Measurements from ENCODE around the gene ATP13A3. TPM values are rescaled to one million over a fixed set of nuclear protein-coding genes. Genes with fewer than 3 reads are reported as not detected.

The ATP13A3 gene
- total and polyA plus RNA-seq, 10 of the 15 experiments (the other 5 are each of a cell fraction or from before 2014, with no cell fraction given): 14.0 to 108 (median 69.5) TPM

DNA sequence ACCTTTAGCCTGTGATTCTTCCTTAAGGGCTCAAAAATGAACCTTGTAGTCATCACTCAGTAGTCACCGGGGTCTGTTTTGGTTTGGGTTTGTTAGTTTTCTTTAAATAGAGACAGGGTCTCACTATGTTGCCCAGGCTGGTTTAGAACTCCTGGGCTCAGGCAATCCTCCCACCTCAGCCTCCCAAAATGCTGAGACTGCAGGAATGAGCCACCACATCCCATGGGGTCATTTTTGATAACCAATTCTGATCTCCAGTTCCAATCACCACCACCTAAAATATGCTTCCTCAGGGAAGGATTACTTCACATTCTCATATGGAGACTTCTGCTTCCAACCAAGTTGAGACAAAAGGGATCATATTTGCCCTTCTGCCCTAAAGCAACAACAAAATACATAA is 22.1 kb downstream of the ATP13A3 start (continued):
- TF ChIP-seq CHD2 (IDR thresholded peaks at IDR 0.05; ENCODE audit: borderline replicate concordance, low read depth, low read length): no peak
- TF ChIP-seq BCL11A (IDR thresholded peaks at IDR 0.05; ENCODE audit: low read depth, low read length): no peak
- TF ChIP-seq ATF7 (IDR thresholded peaks at IDR 0.05; ENCODE audit: low read depth): no peak
- TF ChIP-seq, protein P1, sequence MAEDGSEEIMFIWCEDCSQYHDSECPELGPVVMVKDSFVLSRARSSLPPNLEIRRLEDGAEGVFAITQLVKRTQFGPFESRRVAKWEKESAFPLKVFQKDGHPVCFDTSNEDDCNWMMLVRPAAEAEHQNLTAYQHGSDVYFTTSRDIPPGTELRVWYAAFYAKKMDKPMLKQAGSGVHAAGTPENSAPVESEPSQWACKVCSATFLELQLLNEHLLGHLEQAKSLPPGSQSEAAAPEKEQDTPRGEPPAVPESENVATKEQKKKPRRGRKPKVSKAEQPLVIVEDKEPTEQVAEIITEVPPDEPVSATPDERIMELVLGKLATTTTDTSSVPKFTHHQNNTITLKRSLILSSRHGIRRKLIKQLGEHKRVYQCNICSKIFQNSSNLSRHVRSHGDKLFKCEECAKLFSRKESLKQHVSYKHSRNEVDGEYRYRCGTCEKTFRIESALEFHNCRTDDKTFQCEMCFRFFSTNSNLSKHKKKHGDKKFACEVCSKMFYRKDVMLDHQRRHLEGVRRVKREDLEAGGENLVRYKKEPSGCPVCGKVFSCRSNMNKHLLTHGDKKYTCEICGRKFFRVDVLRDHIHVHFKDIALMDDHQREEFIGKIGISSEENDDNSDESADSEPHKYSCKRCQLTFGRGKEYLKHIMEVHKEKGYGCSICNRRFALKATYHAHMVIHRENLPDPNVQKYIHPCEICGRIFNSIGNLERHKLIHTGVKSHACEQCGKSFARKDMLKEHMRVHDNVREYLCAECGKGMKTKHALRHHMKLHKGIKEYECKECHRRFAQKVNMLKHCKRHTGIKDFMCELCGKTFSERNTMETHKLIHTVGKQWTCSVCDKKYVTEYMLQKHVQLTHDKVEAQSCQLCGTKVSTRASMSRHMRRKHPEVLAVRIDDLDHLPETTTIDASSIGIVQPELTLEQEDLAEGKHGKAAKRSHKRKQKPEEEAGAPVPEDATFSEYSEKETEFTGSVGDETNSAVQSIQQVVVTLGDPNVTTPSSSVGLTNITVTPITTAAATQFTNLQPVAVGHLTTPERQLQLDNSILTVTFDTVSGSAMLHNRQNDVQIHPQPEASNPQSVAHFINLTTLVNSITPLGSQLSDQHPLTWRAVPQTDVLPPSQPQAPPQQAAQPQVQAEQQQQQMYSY (CRISPR knock-in tag; IDR thresholded peaks at IDR 0.05): no peak

DNA sequence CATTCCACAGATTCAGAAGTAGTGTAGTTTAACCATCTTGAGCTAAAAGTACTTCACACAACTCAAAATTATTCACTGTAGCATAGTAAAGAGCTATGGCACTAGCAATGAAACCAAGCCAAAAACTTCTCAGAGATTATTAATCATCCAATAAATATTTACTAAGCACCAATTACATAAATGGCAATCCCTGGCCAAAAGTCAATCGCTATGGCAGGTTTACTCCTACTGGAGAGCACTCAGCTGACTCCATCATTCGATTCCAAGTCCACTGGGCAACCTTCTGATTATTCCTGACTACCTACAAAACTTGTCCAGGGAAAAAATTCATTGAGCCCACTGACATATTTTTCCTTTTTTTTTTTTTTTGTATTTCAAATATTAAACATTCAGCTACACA is 23.9 kb downstream of the ATP13A3 start:
- 98% methylated on average over 2 of the region's 2 CpGs for WGBS (ENCODE audit: insufficient coverage, insufficient replicate concordance, low lambda C conversion rate, missing lambda C conversion rate)
- no peak for FAIRE-seq
- intact Hi-C loops (cut with micrococcal nuclease; ENCODE audit: unreplicated experiment): no loop called here

More for the DNA sequence above, 23.9 kb downstream of the ATP13A3 start:
- Histone ChIP-seq H3K4me1 (ENCODE audit: control insufficient read depth, insufficient read depth, low read length) (peaks cover 10% of the 10 kb centered on the region; the same call in 1 of the 2 replicates), H2AFZ (ENCODE audit: control insufficient read depth, low read depth, low read length) (no peak overlapping the region), H3K9ac (ENCODE audit: control insufficient read depth, insufficient read depth, low read length) (no peak overlapping the region), H3K36me3 (ENCODE audit: control insufficient read depth in 2 of 2, insufficient read depth in 2 of 2, low read length in 1 of 2) (peaks cover 0 to 14% of the 10 kb centered on the region in 2 experiments; a peak in 2 of 4 replicates), H3K27me3 (replicated peaks in 1 of 2; ENCODE audit: control insufficient read depth in 2 of 2, insufficient read depth in 2 of 2, low read length in 1 of 2) (no peaks in the 10 kb centered on the region), H3K4me2 (ENCODE audit: control insufficient read depth, insufficient read depth) (no peak overlapping the region), H4K20me1 (ENCODE audit: control insufficient read depth, insufficient read depth) (no peaks in the 10 kb centered on the region), H3K27ac (ENCODE audit: control insufficient read depth, insufficient read depth) (no peak overlapping the region), H3K4me3 (no peak overlapping the region), H3K79me2 (ENCODE audit: control insufficient read depth, insufficient read depth, low read length) (peaks cover 37% of the 10 kb centered on the region), H3K9me3 (replicated peaks; ENCODE audit: control insufficient read depth, insufficient read depth, low read length) (no peaks in the 10 kb centered on the region)
- ATAC-seq: no peak
- ChIA-PET CTCF (interaction anchor here (0.6 to 2.8 kb wide), 8 partner anchors 9 to 804 kb away, joined by 3 to 18 read pairs (median 3); no protein-coding TSS in a partner anchor), POLR2A (interaction anchor here (0.6 kb wide), 1 partner anchor 219 kb away, joined by 5 read pairs; no protein-coding TSS in a partner anchor), SMC1A (ENCODE audit: uncharacterized antibody, unreplicated experiment) (interaction anchor here (1.4 to 1.7 kb wide), 2 partner anchors 9 to 111 kb away, joined by 7 to 8 read pairs; no protein-coding TSS in a partner anchor), RAD21 (ENCODE audit: unreplicated experiment) (interaction anchor here (0.7 to 2.3 kb wide), 4 partner anchors 9 to 21 kb away, joined by 3 to 12 read pairs (median 4); no protein-coding TSS in a partner anchor)
- in situ Hi-C loops (cut with MboI): no loop called here
- no peak for DNase-seq (ENCODE audit: low read depth, low spot score)
- TF ChIP-seq YY1 (IDR thresholded peaks at IDR 0.05; ENCODE audit: low read depth, low read length): no peak
- TF ChIP-seq, protein P2, sequence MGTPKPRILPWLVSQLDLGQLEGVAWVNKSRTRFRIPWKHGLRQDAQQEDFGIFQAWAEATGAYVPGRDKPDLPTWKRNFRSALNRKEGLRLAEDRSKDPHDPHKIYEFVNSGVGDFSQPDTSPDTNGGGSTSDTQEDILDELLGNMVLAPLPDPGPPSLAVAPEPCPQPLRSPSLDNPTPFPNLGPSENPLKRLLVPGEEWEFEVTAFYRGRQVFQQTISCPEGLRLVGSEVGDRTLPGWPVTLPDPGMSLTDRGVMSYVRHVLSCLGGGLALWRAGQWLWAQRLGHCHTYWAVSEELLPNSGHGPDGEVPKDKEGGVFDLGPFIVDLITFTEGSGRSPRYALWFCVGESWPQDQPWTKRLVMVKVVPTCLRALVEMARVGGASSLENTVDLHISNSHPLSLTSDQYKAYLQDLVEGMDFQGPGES (IDR thresholded peaks at IDR 0.05): no peak
- BruUV-seq (replicated peaks): no TSS peak
